ENCODE results near the gene HTT. TPM values are rescaled to one million over a fixed set of nuclear protein-coding genes. Genes with fewer than 3 reads are reported as not detected.

Gene HTT
- polyA plus RNA-seq, 3 donors, result 1.8 to 27.1 (median 3.0) TPM

DNA sequence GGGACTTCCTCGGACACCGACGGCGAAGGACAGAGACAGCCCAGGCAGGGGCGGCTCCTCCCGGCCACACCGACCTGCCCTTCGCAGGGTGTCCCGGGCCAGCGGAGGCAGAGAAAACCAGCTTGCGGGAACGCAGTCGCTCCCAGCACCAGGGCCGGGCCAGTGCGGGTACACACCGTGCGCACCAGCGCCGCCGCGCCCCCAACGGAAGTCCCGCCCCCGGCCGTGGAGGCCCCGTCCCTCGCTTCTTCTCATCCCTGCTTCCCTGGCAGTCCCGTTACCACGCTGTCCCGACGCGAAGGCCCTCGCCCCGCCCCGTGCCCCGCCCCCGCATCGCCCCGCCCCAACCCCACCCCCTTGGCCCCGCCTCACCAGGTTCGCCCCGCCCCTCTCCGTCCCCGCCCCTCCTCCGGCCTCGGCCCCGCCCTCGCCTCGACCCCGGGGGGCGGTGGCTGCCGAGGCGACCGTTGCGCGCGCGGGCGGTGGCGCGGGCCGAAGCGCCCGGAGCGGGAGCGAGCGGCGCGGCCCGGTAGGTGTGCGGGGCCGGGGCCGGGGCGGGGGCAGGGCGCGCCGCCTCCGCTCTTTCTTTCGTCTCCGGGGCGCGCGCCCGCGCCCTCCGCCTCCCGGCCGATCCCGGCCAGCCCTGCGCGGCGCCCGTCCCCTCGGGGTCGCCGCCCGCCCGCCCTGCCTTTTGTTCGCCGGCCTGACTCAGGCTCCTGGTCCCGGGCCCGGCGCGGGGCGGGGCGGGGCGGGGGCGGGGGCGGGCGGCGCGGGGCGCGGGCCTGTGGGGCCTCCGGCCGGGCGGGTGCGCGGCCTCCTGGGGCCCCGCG, 218.3 kb downstream of the HTT start, which contains the start of gene RGS12:
TSS of gene RGS12 (plus strand) at position 451 of the 830 bp plus-strand sequence. CDS start 23,150 bp downstream, outside the sequence.
- peak within 1 kb of the TSS; percentile 96 for H3K4me2 ChIP-seq (replicated peaks; ENCODE audit: extremely low read depth, low read length, poor library complexity, severe bottlenecking)
- TF ChIP-seq, protein P1, sequence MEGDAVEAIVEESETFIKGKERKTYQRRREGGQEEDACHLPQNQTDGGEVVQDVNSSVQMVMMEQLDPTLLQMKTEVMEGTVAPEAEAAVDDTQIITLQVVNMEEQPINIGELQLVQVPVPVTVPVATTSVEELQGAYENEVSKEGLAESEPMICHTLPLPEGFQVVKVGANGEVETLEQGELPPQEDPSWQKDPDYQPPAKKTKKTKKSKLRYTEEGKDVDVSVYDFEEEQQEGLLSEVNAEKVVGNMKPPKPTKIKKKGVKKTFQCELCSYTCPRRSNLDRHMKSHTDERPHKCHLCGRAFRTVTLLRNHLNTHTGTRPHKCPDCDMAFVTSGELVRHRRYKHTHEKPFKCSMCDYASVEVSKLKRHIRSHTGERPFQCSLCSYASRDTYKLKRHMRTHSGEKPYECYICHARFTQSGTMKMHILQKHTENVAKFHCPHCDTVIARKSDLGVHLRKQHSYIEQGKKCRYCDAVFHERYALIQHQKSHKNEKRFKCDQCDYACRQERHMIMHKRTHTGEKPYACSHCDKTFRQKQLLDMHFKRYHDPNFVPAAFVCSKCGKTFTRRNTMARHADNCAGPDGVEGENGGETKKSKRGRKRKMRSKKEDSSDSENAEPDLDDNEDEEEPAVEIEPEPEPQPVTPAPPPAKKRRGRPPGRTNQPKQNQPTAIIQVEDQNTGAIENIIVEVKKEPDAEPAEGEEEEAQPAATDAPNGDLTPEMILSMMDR (IDR thresholded peaks at IDR 0.05), result no peak
- no peaks in the 10 kb centered on the region for H3K9me3 ChIP-seq (replicated peaks in 1 of 2; ENCODE audit: control insufficient read depth in 1 of 2, insufficient read depth in 1 of 2, low read length in 2 of 2)
- no peaks in the 10 kb centered on the region for H4K20me1 ChIP-seq (ENCODE audit: insufficient read depth, low read length)
- H3K4me3 ChIP-seq (replicated peaks in 1 of 3; ENCODE audit: low read depth in 2 of 3, low read length in 3 of 3), result peak within 1 kb of the TSS; percentile 84 to 86 (median 85)
- Mint-ChIP-seq H3K4me3 (peak within 1 kb of the TSS; percentile 87 to 93), H3K9me3 (peaks cover 0 to 3% (median 0%) of the 10 kb centered on the region in 7 donors), H3K36me3 (peaks cover 3 to 7% of the 10 kb centered on the region in 2 donors), H3K27me3 (ENCODE audit: low read depth in 3 of 3) (peaks cover 14 to 29% (median 22%) of the 10 kb centered on the region in 3 donors), H3K27ac (peak within 1 kb of the TSS; percentile 80 to 95 (median 89)), H3K4me1 (peaks cover 24% of the 10 kb centered on the region)
- intact Hi-C loops (cut with micrococcal nuclease), result loop anchor here (2.0 to 10.0 kb wide), 4 partner anchors 65 to 330 kb away; partner anchors contain the start of genes GRK4 (in 1 of the 2), HTT (in 1 of the 2), HTT-AS (in 1 of the 2) and NOP14 (in 1 of the 2)
- H3K79me2 ChIP-seq (ENCODE audit: insufficient read depth, low read length), result no peaks in the 10 kb centered on the region
- H3K4me1 ChIP-seq (ENCODE audit: control insufficient read depth in 1 of 2, insufficient read depth in 2 of 2, low read length in 2 of 2), result peaks cover 20 to 30% of the 10 kb centered on the region in 2 donors
- H3K27ac ChIP-seq (ENCODE audit: low read depth in 1 of 2, low read length in 2 of 2), result peak within 1 kb of the TSS; percentile 80 to 87
- peak within 1 kb of the TSS; percentile 84 for H2AFZ ChIP-seq (ENCODE audit: insufficient read depth, low read depth, low read length, poor library complexity, severe bottlenecking)
- peaks cover 0 to 3% of the 10 kb centered on the region in 2 donors for H3K27me3 ChIP-seq (ENCODE audit: control insufficient read depth in 2 of 2, insufficient read depth in 2 of 2, low read length in 2 of 2)
- no peaks in the 10 kb centered on the region for H3K36me3 ChIP-seq (replicated peaks in 1 of 2; ENCODE audit: control insufficient read depth in 1 of 2, insufficient read depth in 2 of 2, low read length in 2 of 2)
- H3K9ac ChIP-seq (ENCODE audit: insufficient read depth, low read length, poor library complexity, severe bottlenecking), result peak within 1 kb of the TSS; percentile 80
- WGBS (ENCODE audit: insufficient coverage), result under 1% methylated on average over 103 of the region's 121 CpGs
- peak; percentile 81 to 90 (median 83) for DNase-seq

Small RNAs within 50 kb of the gene (small RNA-seq; reads per million reads assigned to genes)
- gene RF02134 (ENCODE audit: insufficient read length, low read depth) (not detected), gene RF02135 (ENCODE audit: insufficient read length, low read depth) (not detected), gene RNU6-204P (ENCODE audit: insufficient read length, low read depth) (1.2 reads per million)

Other genes starting within 250 kb of the HTT start
- gene ADD1, start 230.8 kb upstream of the HTT start, polyA plus RNA-seq, result 100 to 1,000 TPM in 2 of 3 donors, 10 to 100 TPM in 1; 76.1 to 122 (median 103) TPM
- gene NOP14, start 111.3 kb upstream of the HTT start, polyA plus RNA-seq, result 1 to 10 TPM; 3.9 to 6.2 (median 4.3) TPM
- gene GRK4, start 111.1 kb upstream of the HTT start, polyA plus RNA-seq, result 1 to 10 TPM; 1.1 to 1.2 (median 1.2) TPM
- not detected for gene HTT-AS, start 143 bp upstream of the HTT start, polyA plus RNA-seq
- gene MSANTD1, start 174.5 kb downstream of the HTT start, polyA plus RNA-seq, result under 1 TPM in 1 of 3 donors, not detected in 2; 0.52 TPM
- 10 to 100 TPM in 1 of 3 donors, 1 to 10 TPM in 1, under 1 TPM in 1; 0.75 to 15.3 (median 2.7) TPM for gene RGS12, start 218.3 kb downstream of the HTT start, polyA plus RNA-seq